ENCODE measurements around the gene DCLRE1B.

DNA sequence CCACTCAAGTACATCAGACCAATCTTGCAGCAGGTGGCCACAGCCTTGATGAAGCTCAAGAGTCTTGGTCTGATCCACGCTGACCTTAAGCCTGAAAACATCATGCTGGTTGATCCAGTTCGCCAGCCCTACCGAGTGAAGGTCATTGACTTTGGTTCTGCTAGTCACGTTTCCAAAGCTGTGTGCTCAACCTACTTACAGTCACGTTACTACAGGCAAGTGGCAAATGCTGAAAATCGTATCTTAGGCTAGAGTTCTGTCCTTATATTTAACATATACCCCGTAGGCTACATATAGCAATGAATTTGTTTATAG lies 36.1 kb downstream of the DCLRE1B start:
- TF ChIP-seq EZH2 (IDR thresholded peaks at IDR 0.05; ENCODE audit: borderline replicate concordance, insufficient read depth, low read length, poor library complexity, severe bottlenecking) (no peak), EP300 (conservative IDR thresholded peaks at IDR 0.05; ENCODE audit: poor library complexity, severe bottlenecking) (no peak), SMC3 (conservative IDR thresholded peaks at IDR 0.05; ENCODE audit: poor library complexity) (no peak), TAF1 (IDR thresholded peaks at IDR 0.05; ENCODE audit: low read depth) (no peak), POLR2AphosphoS5 (IDR thresholded peaks at IDR 0.05) (no peak), MXI1 (conservative IDR thresholded peaks at IDR 0.05; ENCODE audit: poor library complexity, severe bottlenecking) (no peak), REST (IDR thresholded peaks at IDR 0.05; ENCODE audit: borderline replicate concordance) (no peak), RAD21 (conservative IDR thresholded peaks at IDR 0.05) (no peak)
- TF ChIP-seq, protein P1, sequence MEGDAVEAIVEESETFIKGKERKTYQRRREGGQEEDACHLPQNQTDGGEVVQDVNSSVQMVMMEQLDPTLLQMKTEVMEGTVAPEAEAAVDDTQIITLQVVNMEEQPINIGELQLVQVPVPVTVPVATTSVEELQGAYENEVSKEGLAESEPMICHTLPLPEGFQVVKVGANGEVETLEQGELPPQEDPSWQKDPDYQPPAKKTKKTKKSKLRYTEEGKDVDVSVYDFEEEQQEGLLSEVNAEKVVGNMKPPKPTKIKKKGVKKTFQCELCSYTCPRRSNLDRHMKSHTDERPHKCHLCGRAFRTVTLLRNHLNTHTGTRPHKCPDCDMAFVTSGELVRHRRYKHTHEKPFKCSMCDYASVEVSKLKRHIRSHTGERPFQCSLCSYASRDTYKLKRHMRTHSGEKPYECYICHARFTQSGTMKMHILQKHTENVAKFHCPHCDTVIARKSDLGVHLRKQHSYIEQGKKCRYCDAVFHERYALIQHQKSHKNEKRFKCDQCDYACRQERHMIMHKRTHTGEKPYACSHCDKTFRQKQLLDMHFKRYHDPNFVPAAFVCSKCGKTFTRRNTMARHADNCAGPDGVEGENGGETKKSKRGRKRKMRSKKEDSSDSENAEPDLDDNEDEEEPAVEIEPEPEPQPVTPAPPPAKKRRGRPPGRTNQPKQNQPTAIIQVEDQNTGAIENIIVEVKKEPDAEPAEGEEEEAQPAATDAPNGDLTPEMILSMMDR (IDR thresholded peaks at IDR 0.05; ENCODE audit: poor library complexity, severe bottlenecking) = no peak
